OCI-LY7 (cell line): ENCODE results near the gene LMX1B. TPM values are rescaled to one million over a fixed set of nuclear protein-coding genes. Genes with fewer than 3 reads are reported as not detected.

Source experiments
- BruUV-seq: library from RNA; stranded (reverse); fragments of 400-500 nt; replicated peaks from 2 replicates; lab custom pipeline; 2021; lab: Mats Ljungman, UMichigan
- CTCF ChIA-PET: fragments of 300-600 bp; sonication (Branson Sonifier 250); formaldehyde crosslinking; loops from one replicate; lab custom pipeline; 2022; ENCODE audit warnings: antibody characterized with exemption; ENCODE audit not compliant: unreplicated experiment; lab: Charles Lee
- POLR2A ChIA-PET: fragments of 300-600 bp; sonication (Branson Sonifier 250); formaldehyde crosslinking; loops from one replicate; lab custom pipeline; 2022; ENCODE audit warnings: antibody characterized with exemption; lab: Charles Lee
- DNase-seq: peaks from one replicate; pipeline ENCODE4 v3.0.0-alpha.2; 2015; ENCODE audit warnings: low spot score
- H2AFZ ChIP-seq: fragments of 200-600 bp; sonication (generic), shearing (Covaris generic); 2 replicates; pipeline ENCODE4 v1.6.1; 2014; ENCODE audit warnings: mild to moderate bottlenecking, antibody characterized with exemption, low read length, moderate library complexity
- H3K27ac ChIP-seq: fragments of 200-600 bp; sonication (generic); 2 replicates; pipeline ENCODE4 v1.5.1; 2014; ENCODE audit warnings: mixed run types, low read depth, mild to moderate bottlenecking, moderate library complexity, low read length, inconsistent platforms; ENCODE audit not compliant: poor library complexity, severe bottlenecking
- H3K36me3 ChIP-seq: fragments of 200-600 bp; sonication (generic); 2 replicates; pipeline ENCODE4 v1.6.1; 2014; ENCODE audit warnings: mild to moderate bottlenecking, antibody characterized with exemption, low read length, moderate library complexity, mixed read lengths; ENCODE audit not compliant: insufficient read depth
- H3K4me1 ChIP-seq: fragments of 200-600 bp; sonication (generic); 2 replicates; pipeline ENCODE4 v1.5.1; 2014; ENCODE audit warnings: mild to moderate bottlenecking, low read length; ENCODE audit not compliant: insufficient read depth, poor library complexity, severe bottlenecking
- H3K4me2 ChIP-seq: fragments of 200-600 bp; sonication (generic); 2 replicates; pipeline ENCODE4 v1.6.1; 2014; ENCODE audit warnings: mild to moderate bottlenecking, low read length
- H3K4me3 ChIP-seq: fragments of 200-600 bp; sonication (generic); 2 replicates; pipeline ENCODE4 v1.5.1; 2014; ENCODE audit warnings: mild to moderate bottlenecking, low read depth, low read length; ENCODE audit not compliant: poor library complexity, severe bottlenecking
- H3K79me2 ChIP-seq: fragments of 200-600 bp; sonication (generic); 2 replicates; pipeline ENCODE4 v1.6.1; 2016; ENCODE audit warnings: low read depth, mild to moderate bottlenecking, low read length, moderate library complexity, mixed read lengths; ENCODE audit not compliant: insufficient read depth
- H3K9me2 ChIP-seq: fragments of 200-600 bp; sonication (generic); 2 replicates; pipeline ENCODE4 v1.6.1; 2016; ENCODE audit warnings: mild to moderate bottlenecking, low read length, mixed read lengths; ENCODE audit not compliant: insufficient read depth
- H3K9me3 ChIP-seq: fragments of 200-600 bp; sonication (generic); 2 replicates; pipeline ENCODE4 v1.6.1; 2014; ENCODE audit warnings: mild to moderate bottlenecking, mixed run types, low read length, mixed read lengths
- H4K20me1 ChIP-seq: fragments of 200-600 bp; sonication (generic); 2 replicates; pipeline ENCODE4 v1.6.1; 2014; ENCODE audit warnings: mild to moderate bottlenecking, antibody characterized with exemption, low read length, moderate library complexity, mixed read lengths; ENCODE audit not compliant: insufficient read depth
- CTCF ChIP-seq: fragments of 200-600 bp; sonication (generic); conservative IDR thresholded peaks from 2 replicates; pipeline ENCODE4 v1.5.1; 2014; ENCODE audit warnings: mild to moderate bottlenecking, antibody characterized with exemption, low read length, moderate library complexity, mixed read lengths
- EZH2phosphoT487 ChIP-seq: fragments of 200-600 bp; sonication (generic); IDR thresholded peaks from 2 replicates; pipeline ENCODE4 v1.6.1; 2018; ENCODE audit warnings: low read depth, borderline replicate concordance, mild to moderate bottlenecking, mixed run types, antibody characterized with exemption, low read length, moderate library complexity, mixed read lengths
- intact Hi-C: fragments of 100-400 bp; cut with micrococcal nuclease; formaldehyde crosslinking; loops from one replicate; pipeline ENCODE4 v1.10.0; 2022; ENCODE audit not compliant: unreplicated experiment
- total RNA-seq, 2 experiments: library from RNA; depleted of rRNA in 1 of 2; stranded (reverse); fragments of >200 nt in 1 of 2; shearing (Covaris generic) in 1 of 2; gene quantifications; 2 replicates each; pipeline ENCODE4 v1.2.3, GENCODE V29; 2014 to 2022

Gene LMX1B
- total RNA-seq, 2 experiments from 2014 or later: not detected

DNA sequence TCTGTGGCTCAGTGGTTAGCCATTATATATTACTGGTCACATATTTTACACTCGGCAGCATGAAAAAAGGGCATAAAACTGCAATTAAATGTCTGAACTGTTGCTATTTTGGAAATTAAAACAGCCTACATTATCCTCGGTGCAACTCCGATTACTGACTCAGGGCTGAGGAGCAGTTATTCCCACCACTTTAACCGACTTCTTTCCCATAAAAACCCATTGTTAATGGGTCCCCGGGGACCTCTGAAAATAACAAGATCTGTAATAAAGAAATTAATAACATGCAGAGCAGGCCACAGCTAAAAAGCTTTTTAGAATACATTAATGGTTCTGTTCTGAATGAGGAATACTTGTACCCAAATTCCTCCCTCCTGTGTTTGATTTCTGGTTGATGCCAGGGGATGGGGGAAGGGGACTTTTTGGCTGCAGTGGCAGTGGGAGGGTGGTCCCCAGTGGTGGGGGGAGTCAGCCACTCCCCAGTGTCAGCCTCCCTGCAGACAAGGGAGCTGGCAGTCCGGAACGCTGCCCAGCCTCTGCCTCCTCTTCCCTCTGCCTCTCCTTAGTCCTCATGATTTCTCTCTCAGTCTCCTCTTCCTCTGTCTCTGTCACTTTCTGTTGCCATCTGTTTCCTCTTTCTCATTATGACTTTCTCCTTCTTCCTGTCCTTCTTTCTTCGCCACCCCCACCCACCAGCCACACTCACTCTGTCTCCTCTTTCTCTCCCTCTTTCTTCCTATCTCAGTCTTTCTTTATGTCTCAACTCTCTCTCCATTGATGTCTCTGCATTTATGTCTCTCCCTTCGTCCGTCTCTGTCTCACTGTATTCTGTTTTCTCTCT, 132.1 kb downstream of the LMX1B start:
- Histone ChIP-seq H3K4me1 (peaks cover 26% of the 10 kb centered on the region), H3K36me3 (no peaks in the 10 kb centered on the region), H3K79me2 (no peaks in the 10 kb centered on the region), H3K9me3 (no peaks in the 10 kb centered on the region), H3K9me2 (no peaks in the 10 kb centered on the region), H3K4me2 (peak overlapping the region; percentile 51), H3K4me3 (no peak overlapping the region), H2AFZ (peak overlapping the region; percentile 77), H4K20me1 (no peaks in the 10 kb centered on the region), H3K27ac (no peak overlapping the region)
- TF ChIP-seq CTCF (no peak), EZH2phosphoT487 (no peak)
- intact Hi-C loops: no loop called here
- no peak for DNase-seq
- BruUV-seq: no TSS peak
- CTCF ChIA-PET: no interaction called here
- POLR2A ChIA-PET: no interaction called here

Other genes with a start within 250 kb of the LMX1B start
- gene ZBTB43, start 191.1 kb downstream of the LMX1B start, total RNA-seq (2014; rRNA removed; shearing (Covaris generic)): 3.3 and 4.1 TPM in 2 replicates
- gene ZBTB43, start 191.1 kb downstream of the LMX1B start, total RNA-seq (2022): 6.4 and 7.6 TPM in 2 replicates
- gene ZBTB34, start 246.7 kb downstream of the LMX1B start, total RNA-seq (2014; rRNA removed; shearing (Covaris generic)): 6.5 and 7.5 TPM in 2 replicates
- gene ZBTB34, start 246.7 kb downstream of the LMX1B start, total RNA-seq (2022): 11.3 and 12.3 TPM in 2 replicates